ENCODE measurements around the gene SLC19A1.

DNA sequence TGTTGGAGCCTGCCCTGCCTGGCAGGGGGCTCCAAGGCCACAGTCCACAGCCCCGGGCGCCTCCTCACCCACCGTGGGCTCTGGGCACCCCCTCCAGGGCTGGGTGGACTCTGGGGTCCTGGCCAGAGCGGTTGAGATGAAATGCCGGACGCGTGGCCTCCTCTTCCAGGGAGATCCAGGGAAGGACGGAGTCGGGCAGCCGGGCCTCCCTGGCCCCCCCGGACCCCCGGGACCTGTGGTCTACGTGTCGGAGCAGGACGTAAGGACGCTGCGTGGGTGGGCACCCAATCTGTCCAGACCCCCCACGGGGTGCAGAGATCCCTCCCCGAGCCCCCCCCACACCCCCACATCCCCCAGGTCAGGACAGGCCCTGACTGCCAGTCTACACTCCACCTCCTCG is 51.2 kb downstream of the SLC19A1 start:
- TF ChIP-seq, protein P1, sequence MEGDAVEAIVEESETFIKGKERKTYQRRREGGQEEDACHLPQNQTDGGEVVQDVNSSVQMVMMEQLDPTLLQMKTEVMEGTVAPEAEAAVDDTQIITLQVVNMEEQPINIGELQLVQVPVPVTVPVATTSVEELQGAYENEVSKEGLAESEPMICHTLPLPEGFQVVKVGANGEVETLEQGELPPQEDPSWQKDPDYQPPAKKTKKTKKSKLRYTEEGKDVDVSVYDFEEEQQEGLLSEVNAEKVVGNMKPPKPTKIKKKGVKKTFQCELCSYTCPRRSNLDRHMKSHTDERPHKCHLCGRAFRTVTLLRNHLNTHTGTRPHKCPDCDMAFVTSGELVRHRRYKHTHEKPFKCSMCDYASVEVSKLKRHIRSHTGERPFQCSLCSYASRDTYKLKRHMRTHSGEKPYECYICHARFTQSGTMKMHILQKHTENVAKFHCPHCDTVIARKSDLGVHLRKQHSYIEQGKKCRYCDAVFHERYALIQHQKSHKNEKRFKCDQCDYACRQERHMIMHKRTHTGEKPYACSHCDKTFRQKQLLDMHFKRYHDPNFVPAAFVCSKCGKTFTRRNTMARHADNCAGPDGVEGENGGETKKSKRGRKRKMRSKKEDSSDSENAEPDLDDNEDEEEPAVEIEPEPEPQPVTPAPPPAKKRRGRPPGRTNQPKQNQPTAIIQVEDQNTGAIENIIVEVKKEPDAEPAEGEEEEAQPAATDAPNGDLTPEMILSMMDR (IDR thresholded peaks at IDR 0.05): no peak
- no peak for TF ChIP-seq POLR2A (IDR thresholded peaks at IDR 0.05)

Measured in Peyer's patch (tissue), 4 donors.